ENCODE measurements around the gene PGPEP1. TPM values are rescaled to one million over a fixed set of nuclear protein-coding genes. Genes with fewer than 3 reads are reported as not detected.
"Not testable (repeated sequence)": the region's sequence is repeated elsewhere in the genome, so short reads cannot be mapped to it uniquely, and the experiment has no call there.

PGPEP1 gene
- polyA plus RNA-seq, 1 donor: 27.2 TPM

- not testable (repeated sequence) for DNase-seq
Measured at GRCh38 chr19:18364277-18364825, 24.0 kb downstream of the PGPEP1 start.

DNA sequence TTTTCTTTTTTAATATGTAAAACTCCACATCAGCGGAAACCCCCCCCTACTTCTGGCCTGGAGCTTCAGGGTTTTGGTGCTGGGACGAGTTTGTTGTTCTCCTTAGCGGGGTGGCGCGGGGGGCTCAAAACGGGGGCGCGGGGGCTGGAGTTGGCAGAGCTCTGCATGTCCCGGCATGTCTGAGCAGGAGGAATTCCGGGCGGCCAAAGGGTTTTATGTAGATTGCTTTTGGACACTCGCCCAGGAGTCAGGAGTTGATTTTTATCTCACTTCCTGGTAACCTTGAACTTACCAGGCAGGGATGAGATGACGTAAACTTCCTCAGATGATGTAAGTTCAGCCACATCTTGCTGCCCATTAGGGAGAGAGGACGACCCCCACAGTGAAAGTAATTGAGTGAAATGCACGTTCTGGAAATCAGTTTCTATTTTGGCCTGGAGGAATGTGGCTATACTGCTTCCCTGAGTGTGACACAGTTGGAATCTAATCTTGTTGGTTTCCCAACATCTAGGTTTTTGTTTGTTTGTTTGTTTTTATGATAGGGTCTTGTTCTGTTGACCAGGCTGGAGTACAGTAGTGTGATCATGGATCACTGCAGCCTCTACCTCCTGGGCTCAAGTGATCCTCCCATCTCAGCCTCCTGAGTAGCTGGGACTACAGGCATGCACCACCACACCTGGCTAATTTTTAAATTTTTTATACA is 24.6 kb downstream of the PGPEP1 start:
- peak; percentile 89 for DNase-seq

DNA sequence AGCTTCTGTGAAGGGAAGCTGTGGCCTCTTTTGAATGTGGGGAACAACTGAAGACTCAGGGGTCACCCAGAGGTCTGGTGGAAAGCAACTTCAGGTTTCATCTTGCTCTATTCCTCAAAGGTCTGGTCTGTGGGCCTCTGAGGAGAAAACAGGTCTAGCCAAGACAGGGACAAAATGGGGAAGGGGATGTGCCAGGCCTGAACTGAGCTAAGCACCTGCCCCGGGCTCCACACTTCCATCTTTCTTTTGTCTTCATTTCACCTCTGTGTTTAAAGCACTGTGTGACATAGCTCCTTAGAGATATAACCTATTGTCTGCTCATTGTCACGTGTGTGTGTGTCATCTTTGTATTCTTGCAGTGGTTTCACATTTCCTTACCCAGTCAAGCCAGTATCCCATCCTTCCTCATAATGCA is 25.6 kb downstream of the PGPEP1 start:
- DNase-seq: no peak

DNA sequence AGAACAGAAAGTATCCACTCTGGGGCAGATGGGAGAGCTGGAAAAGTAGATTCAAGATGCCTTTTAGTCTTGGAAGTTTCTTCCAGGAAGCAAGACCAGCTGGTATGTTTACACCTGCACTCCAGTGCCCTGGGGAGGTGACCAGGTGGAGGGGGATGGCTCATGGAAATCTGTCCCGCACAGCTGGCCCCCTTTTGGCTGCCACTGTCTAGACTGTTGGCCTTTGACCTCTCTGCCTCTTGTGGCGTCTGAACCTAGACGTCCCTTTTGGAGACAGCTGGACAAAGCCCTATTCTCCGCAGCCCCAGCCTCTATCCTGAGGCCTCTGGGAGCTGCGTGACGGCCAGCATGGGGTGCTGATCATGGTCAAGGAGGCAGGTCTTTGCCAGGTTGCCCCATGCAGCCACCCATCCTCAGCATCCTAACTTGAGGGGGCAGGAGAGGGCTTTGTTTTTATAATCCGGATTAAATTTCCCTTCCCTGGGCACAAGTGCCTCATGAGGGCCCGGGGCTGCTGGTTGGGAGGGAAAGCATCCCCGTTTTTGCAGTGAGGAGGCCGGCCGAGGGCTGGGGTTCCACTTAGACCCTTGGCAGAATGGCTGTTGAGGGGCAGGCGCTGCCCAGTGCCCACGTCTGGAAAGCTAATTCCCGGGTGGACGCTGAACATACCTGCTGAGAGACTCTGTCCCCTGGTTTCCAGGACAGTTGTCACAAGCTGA is 28.3 kb downstream of the PGPEP1 start:
- DNase-seq: no peak

GRCh38 chr19:18373407-18373891 is 33.1 kb downstream of the PGPEP1 start:
- no peak for DNase-seq

- peak; percentile 82 for DNase-seq
Measured at GRCh38 chr19:18373892-18374629, 33.7 kb downstream of the PGPEP1 start.

DNA sequence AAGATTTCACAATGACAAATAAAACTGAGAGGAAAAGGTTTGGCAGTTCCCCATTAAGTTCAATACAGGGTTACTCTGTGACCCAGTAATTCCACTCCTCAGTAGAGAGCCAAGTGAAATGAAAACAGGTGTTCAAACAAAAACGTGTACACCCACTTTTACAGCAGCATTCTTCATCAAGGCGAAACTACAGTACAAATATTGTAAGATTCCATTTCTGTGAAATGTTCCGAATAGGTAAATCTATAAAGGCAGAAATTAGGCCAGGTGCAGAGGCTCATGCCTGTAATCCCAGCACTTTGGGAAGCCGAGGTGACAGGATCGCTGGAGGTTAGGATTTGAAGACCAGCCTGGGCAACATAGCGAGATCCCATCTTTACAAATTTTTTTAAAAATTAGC is 36.6 kb downstream of the PGPEP1 start:
- DNase-seq: no peak

DNA sequence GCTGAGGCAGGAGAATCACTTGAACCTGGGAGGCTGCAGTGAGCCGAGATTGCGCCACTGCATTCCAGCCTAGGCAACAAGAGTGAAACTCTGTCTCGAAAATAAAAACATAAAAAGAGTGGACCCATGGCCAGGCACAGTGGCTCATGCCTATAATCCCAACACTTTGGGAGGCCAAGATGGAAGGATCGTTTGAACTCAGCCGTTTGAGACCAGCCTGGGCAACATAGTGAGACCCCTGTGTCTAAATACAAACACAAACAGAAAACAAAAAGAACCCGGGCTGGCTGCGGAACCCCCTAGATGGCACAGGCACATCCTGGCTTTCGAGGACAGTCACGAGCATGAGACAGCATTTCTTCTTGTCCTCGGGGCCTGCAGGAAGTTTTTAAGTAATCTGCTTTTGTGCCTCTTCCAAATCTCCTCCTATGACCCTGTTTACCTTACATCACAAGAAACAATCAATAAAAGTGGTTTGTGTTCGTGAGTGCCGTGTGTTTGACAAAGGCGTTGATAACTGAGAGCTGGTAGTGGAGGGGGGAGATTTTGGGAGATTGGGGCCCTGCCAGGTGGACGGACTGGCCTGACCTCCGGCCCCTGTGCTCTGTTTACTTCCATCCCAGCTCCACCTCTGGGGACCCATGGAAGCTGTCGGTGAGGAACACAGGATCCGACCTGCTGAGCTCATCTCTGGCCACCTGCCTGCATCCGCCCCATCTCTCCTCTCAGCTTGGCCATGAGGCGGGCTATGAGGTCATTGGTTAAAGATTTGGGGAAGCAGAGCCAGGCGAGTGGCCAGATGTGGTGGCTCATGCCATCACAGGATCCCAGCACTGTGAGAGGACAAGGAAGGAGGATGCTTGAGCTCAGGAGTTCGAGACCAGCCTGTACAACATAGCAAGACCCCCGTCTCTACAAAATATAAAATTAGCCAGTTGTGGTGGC is 39.7 kb downstream of the PGPEP1 start:
- no peak for DNase-seq

DNA sequence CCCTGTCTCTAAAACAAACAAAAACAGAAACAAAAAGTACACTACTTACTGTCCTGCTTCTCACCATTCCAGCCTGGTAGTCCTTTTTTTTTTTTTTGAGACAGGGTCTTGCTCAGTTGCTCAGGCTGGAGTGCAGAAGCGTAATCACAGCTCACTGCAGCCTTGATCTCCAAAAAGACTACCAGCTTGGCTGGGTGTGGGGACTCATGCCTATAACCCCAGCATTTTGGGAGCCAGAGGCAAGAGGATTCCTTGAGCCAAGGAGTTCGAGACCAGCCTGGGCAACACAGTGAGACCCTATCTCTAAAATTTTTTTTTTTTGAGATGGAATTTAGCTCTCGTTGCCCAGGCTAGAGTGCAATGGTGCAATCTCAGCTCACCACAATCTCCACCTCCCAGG is 40.4 kb downstream of the PGPEP1 start:
- no peak for DNase-seq

- DNase-seq: not testable (repeated sequence)
Measured at GRCh38 chr19:18383622-18384021, 43.2 kb downstream of the PGPEP1 start.

GRCh38 chr19:18384775-18385174 is 44.4 kb downstream of the PGPEP1 start:
- DNase-seq: no peak

DNA sequence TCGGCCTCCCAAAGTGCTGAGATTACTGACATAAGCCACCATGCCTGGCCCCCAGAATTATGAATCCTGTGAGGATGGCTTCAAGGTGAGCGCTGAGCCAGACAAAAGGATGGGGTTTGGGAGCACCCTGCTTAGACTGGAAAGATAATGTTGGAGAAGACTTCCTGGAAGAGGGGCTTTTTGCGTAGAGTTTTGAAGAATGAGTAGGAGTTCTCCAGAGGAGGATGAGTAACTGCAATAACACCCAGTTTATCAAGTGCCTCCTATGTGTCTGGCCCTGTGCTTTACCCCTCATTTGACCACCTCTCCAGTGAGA is 44.9 kb downstream of the PGPEP1 start:
- DNase-seq: no peak

DNA sequence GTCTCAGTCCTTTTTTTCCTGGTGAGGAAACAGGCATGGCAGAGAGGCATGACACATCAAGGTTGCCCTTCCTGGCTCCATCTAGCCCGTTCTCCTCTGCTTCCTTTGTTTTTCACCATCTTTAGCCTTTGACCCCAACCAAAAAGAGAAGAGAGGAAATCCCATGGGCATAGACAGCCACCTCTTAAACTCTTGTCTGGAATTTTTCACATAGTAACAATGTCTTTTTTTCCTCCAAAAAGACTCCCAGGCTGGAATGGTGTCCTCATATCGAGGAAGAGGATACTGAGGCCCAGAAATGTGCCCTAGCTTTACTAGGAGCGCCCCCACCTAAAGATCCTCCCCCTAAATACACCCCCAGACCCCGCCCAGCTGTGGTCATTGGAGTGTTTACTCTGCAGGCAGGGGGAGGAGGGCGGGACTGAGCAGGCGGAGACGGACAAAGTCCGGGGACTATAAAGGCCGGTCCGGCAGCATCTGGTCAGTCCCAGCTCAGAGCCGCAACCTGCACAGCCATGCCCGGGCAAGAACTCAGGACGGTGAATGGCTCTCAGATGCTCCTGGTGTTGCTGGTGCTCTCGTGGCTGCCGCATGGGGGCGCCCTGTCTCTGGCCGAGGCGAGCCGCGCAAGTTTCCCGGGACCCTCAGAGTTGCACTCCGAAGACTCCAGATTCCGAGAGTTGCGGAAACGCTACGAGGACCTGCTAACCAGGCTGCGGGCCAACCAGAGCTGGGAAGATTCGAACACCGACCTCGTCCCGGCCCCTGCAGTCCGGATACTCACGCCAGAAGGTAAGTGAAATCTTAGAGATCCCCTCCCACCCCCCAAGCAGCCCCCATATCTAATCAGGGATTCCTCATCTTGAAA is 45.5 kb downstream of the PGPEP1 start, which contains the start of gene GDF15:
GDF15 (plus strand) TSS at position 484 of the 868 bp plus-strand sequence; CDS start at position 516, 32 bp downstream.
- no peak for DNase-seq

DNA sequence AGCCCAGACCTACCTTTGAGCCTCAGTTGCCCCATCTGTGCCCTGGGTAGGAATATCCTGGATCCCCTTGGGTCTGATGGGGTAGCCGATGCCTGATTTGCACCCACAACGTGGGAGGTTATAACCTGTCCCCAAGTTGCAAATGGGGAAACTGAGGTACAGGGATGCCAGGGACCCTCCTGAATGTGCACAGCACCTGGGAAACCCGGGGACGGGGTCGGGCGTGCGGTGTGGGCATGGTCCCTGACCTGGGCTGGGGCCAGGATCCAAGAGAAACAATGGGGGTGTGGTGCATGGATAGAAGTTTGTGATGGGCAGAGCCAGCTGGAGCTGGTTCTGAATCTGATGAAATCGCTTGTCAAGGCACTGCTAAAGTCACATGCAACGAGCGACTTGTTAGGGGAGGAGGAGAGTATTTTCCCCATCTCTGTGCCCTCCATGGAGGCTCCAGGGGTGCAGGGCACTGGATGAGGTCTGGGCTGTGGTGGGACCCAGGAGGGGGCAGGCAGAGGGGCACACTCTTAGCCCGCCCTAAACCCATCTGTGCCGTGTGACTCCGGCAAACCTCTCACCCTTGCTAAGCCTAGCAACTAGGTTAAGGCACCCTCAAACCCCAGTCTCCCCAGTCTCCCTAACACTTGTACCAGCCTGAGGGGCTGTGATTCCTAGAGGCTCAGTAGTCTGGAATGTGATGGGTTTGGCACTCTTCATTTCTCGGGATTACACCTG is 46.3 kb downstream of the PGPEP1 start:
- no peak for DNase-seq

- peak; percentile 82 for DNase-seq
Measured at GRCh38 chr19:18388100-18388959, 47.9 kb downstream of the PGPEP1 start.

DNA sequence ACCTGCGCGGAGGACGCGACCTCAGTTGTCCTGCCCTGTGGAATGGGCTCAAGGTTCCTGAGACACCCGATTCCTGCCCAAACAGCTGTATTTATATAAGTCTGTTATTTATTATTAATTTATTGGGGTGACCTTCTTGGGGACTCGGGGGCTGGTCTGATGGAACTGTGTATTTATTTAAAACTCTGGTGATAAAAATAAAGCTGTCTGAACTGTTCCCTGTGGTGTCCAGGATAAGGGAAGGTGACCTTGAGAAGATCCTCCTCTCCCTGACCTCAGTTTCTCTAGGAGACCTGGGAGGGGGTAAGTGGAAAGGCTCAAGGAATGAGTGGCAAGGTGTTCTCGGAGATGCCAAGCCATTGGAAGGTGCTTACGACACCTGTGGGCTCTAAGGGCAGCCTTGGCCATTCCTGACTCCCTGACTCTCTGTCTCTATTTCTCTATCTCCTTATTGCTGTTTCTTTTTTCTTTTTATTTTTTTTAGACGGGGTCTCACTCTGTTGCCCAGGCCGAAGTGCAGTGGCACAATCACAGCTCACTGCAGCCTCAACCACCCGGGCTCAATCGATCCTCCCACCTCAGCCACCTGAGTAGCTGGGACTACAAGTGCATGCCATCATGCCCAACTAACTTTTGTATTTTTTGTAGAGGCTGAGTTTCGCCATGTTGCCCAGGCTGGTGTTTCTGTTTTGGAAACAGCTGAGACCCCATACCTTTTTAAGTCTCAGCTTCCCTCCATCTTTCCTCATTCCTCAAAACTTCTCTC is 48.7 kb downstream of the PGPEP1 start:
- DNase-seq: no peak

DNA sequence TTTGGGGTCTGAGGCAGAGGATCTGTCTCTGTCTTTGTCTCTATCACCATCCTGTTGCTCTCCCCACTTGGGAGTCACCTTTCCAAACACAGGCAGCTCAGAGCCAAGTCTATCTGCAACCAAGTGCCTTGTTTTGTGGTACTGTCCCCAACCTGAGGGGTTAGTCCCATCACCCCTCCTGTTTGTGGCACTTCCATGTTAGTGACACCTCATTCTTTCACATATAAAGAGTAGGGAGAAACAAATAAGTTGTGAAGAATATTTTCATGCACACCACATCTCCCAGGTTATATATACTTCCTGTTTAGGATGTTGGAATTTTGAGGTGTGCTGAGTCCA is 49.3 kb downstream of the PGPEP1 start:
- DNase-seq: no peak

Data from left kidney (tissue), 2 donors.